ENCODE measurements around the gene GSG1L.

GSG1L gene

GRCh38 chr16:28078261-28078660, 14.7 kb upstream of the GSG1L start:
- H3K36me3 ChIP-seq, result no peaks in the 10 kb centered on the region
- no peak overlapping the region for H3K4me3 ChIP-seq (ENCODE audit: low read depth, low read length)
- no peaks in the 10 kb centered on the region for H3K27me3 ChIP-seq (ENCODE audit: insufficient read depth, low read depth, severe bottlenecking)
- H3K9me3 ChIP-seq (ENCODE audit: severe bottlenecking), result no peaks in the 10 kb centered on the region
- no peak for DNase-seq
- no peak for TF ChIP-seq CTCF (IDR thresholded peaks at IDR 0.05; ENCODE audit: low read depth, low read length)
- no peak overlapping the region for H3K27ac ChIP-seq

GRCh38 chr16:28073836-28074235, 10.3 kb upstream of the GSG1L start:
- Histone ChIP-seq H3K27me3 (ENCODE audit: insufficient read depth, low read depth, severe bottlenecking) (no peaks in the 10 kb centered on the region), H3K27ac (no peak overlapping the region)
- no peak for TF ChIP-seq CTCF (IDR thresholded peaks at IDR 0.05; ENCODE audit: low read depth, low read length)

GRCh38 chr16:28072087-28072486, 8.6 kb upstream of the GSG1L start:
- H3K27me3 ChIP-seq (ENCODE audit: insufficient read depth, low read depth, severe bottlenecking), result no peaks in the 10 kb centered on the region
- DNase-seq, result no peak
- no peak for TF ChIP-seq CTCF (IDR thresholded peaks at IDR 0.05; ENCODE audit: low read depth, low read length)

More at GRCh38 chr16:28073836-28074235, 10.3 kb upstream of the GSG1L start:
- Histone ChIP-seq H3K9me3 (ENCODE audit: severe bottlenecking) (no peaks in the 10 kb centered on the region), H3K36me3 (no peaks in the 10 kb centered on the region), H3K4me3 (ENCODE audit: low read depth, low read length) (no peak overlapping the region)
- no peak for DNase-seq

GRCh38 chr16:28069971-28070794, 6.7 kb upstream of the GSG1L start:
- Histone ChIP-seq H3K4me3 (ENCODE audit: low read depth, low read length) (no peak overlapping the region), H3K27me3 (ENCODE audit: insufficient read depth, low read depth, severe bottlenecking) (no peaks in the 10 kb centered on the region), H3K27ac (no peak overlapping the region), H3K9me3 (ENCODE audit: severe bottlenecking) (no peaks in the 10 kb centered on the region), H3K36me3 (no peaks in the 10 kb centered on the region)
- TF ChIP-seq CTCF (IDR thresholded peaks at IDR 0.05; ENCODE audit: low read depth, low read length), result no peak
- no peak for DNase-seq

More at GRCh38 chr16:28072087-28072486, 8.6 kb upstream of the GSG1L start:
- H3K9me3 ChIP-seq (ENCODE audit: severe bottlenecking), result no peaks in the 10 kb centered on the region
- no peak overlapping the region for H3K27ac ChIP-seq
- no peaks in the 10 kb centered on the region for H3K36me3 ChIP-seq
- H3K4me3 ChIP-seq (ENCODE audit: low read depth, low read length), result no peak overlapping the region

- no peak overlapping the region for H3K27ac ChIP-seq
- TF ChIP-seq CTCF (IDR thresholded peaks at IDR 0.05; ENCODE audit: low read depth, low read length), result no peak
- no peaks in the 10 kb centered on the region for H3K27me3 ChIP-seq (ENCODE audit: insufficient read depth, low read depth, severe bottlenecking)
- H3K9me3 ChIP-seq (ENCODE audit: severe bottlenecking), result no peaks in the 10 kb centered on the region
- no peaks in the 10 kb centered on the region for H3K36me3 ChIP-seq
- H3K4me3 ChIP-seq (ENCODE audit: low read depth, low read length), result no peak overlapping the region
- no peak for DNase-seq
Observed at GRCh38 chr16:28068976-28069375, 5.5 kb upstream of the GSG1L start.
